Measurements from ENCODE around the gene CEBPZ. TPM values are rescaled to one million over a fixed set of nuclear protein-coding genes. Genes with fewer than 3 reads are reported as not detected.

The CEBPZ gene
- 127 to 146 TPM (median 132 TPM) in 3 replicates for total RNA-seq (2021)
- percentile 97 among the genes with signal in this experiment for Bru-seq, nascent RNA
- long read RNA-seq, experiment 1, transcript CEBPZ-201 (16 exons, 3,463 nt), result major isoform, 664 of 769 reads
- long read RNA-seq, experiment 1, partial matches to known transcripts, result 49 of 769 reads
- long read RNA-seq, experiment 1, other reads (novel, unspliced or antisense), result 56 of 769 reads
- long read RNA-seq, experiment 2, transcript CEBPZ-203 (5 exons, 611 nt), result minor isoform, 8 of 151 reads
- long read RNA-seq, experiment 2, transcript CEBPZ-201 (16 exons, 3,463 nt), result major isoform, 66 of 151 reads
- long read RNA-seq, experiment 2, partial matches to known transcripts, result 54 of 151 reads
- long read RNA-seq, experiment 2, other reads (novel, unspliced or antisense), result 23 of 151 reads
- long read RNA-seq, experiment 3, transcript CEBPZ-201 (16 exons, 3,463 nt), result major isoform, 124 of 164 reads
- long read RNA-seq, experiment 3, partial matches to known transcripts, result 25 of 164 reads
- long read RNA-seq, experiment 3, other reads (novel, unspliced or antisense), result 15 of 164 reads

GRCh38 chr2:37231241-37232130 lies at the start of gene CEBPZ, which contains the start of gene NDUFAF7:
TSS of gene CEBPZ (minus strand) at chr2:37231596. CDS start at chr2:37231567, 29 bp downstream.
TSS of gene NDUFAF7 (plus strand) at chr2:37231658. CDS start at chr2:37231706, 48 bp downstream.
- ChIA-PET POLR2A (interaction anchor here (0.5 to 1.3 kb wide), 4 partner anchors 11 to 125 kb away, joined by 3 to 5 read pairs (median 3); no protein-coding TSS in a partner anchor), CTCF (interaction anchor here (1.0 to 1.6 kb wide), 4 partner anchors 9 to 446 kb away, joined by 3 to 4 read pairs (median 3); no protein-coding TSS in a partner anchor)
- Mint-ChIP-seq H3K4me3 (no peak within 1 kb of the TSS), H3K4me1 (peaks cover 43% of the 10 kb centered on the region), H3K27me3 (ENCODE audit: low read depth) (no peaks in the 10 kb centered on the region), H3K27ac (no peak within 1 kb of the TSS), H3K36me3 (peaks cover 43% of the 10 kb centered on the region), H3K9me3 (peaks cover 8% of the 10 kb centered on the region)
- ATAC-seq, result peak; percentile 92
- DNase-seq (ENCODE audit: low spot score), result peak; percentile 80
- TF ChIP-seq OVOL2 (CRISPR knock-in tag; IDR thresholded peaks at IDR 0.05; ENCODE audit: borderline replicate concordance), result no peak
- TF ChIP-seq JAZF1 (CRISPR knock-in tag; IDR thresholded peaks at IDR 0.05), result no peak
- no peak for TF ChIP-seq ZNF281 (CRISPR knock-in tag; IDR thresholded peaks at IDR 0.05)
- TF ChIP-seq GTF2I (CRISPR knock-in tag; conservative IDR thresholded peaks at IDR 0.05), result no peak
- TF ChIP-seq ZNF532 (CRISPR knock-in tag; IDR thresholded peaks at IDR 0.05; ENCODE audit: borderline replicate concordance), result no peak
- no peak for TF ChIP-seq IRF2 (CRISPR knock-in tag; IDR thresholded peaks at IDR 0.05; ENCODE audit: borderline replicate concordance, low read depth)
- no peak for TF ChIP-seq E2F1 (CRISPR knock-in tag; IDR thresholded peaks at IDR 0.05)
- no peak for TF ChIP-seq GRHL2 (CRISPR knock-in tag; IDR thresholded peaks at IDR 0.05; ENCODE audit: insufficient replicate concordance, severe bottlenecking)
- TF ChIP-seq EMX1 (CRISPR knock-in tag; IDR thresholded peaks at IDR 0.05), result no peak
- TF ChIP-seq E2F4 (CRISPR knock-in tag; IDR thresholded peaks at IDR 0.05; ENCODE audit: borderline replicate concordance, low read depth), result no peak
- no peak for TF ChIP-seq ATF6 (CRISPR knock-in tag; IDR thresholded peaks at IDR 0.05)
- no peak for TF ChIP-seq NR3C1 (CRISPR knock-in tag; conservative IDR thresholded peaks at IDR 0.05; ENCODE audit: low read depth)
- no peak for TF ChIP-seq FOXJ3 (CRISPR knock-in tag; IDR thresholded peaks at IDR 0.05; ENCODE audit: borderline replicate concordance)
- TF ChIP-seq ARID4B (CRISPR knock-in tag; IDR thresholded peaks at IDR 0.05; ENCODE audit: borderline replicate concordance), result peak; percentile 89
- TF ChIP-seq KAT7 (CRISPR knock-in tag; IDR thresholded peaks at IDR 0.05; ENCODE audit: borderline replicate concordance), result no peak
- no peak for TF ChIP-seq NR2C2 (CRISPR knock-in tag; IDR thresholded peaks at IDR 0.05)
